ENCODE measurements around the gene SAP30.

Gene SAP30, protein sequence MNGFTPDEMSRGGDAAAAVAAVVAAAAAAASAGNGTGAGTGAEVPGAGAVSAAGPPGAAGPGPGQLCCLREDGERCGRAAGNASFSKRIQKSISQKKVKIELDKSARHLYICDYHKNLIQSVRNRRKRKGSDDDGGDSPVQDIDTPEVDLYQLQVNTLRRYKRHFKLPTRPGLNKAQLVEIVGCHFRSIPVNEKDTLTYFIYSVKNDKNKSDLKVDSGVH

DNA sequence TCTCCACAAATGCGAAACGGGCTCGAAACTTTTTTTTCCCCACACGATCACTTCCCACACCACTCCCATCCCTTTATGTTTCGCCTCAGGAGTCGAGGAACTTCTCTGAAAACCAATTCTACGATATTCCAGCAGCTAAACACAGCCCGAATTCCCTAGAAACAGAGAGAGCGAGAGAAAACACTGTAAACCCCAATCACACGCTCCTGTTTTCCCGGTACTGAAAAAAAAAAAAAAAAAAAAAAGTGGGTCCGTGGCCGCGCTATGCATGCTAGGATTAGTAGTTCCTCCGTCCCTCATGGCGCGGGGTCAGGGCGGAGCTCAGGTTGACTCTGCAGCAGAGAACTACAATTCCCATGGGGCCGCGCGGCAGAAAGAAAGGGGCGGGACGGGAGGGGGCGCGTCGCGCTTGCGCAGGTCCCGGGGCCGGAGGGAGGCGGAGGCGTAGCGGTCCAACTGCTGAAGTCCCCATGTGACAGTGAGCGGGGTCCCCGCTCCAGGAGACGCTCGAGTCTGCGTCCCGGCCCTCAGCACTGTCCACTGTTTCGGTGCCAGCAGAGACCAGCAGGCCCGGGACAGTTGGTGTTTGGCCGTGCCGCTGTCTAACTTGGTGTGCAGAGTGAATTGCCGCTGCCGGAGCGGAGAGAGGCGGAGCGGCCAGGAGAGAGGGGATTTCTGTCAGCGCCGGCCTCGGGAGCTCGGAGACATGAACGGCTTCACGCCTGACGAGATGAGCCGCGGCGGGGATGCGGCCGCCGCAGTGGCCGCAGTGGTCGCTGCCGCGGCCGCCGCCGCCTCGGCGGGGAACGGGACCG lies at the start of gene SAP30:
TSS of gene SAP30 (plus strand) at position 478 of the 815 bp plus-strand sequence. CDS start at position 707, 229 bp downstream.
- peak; percentile 86 to 89 for DNase-seq

DNA sequence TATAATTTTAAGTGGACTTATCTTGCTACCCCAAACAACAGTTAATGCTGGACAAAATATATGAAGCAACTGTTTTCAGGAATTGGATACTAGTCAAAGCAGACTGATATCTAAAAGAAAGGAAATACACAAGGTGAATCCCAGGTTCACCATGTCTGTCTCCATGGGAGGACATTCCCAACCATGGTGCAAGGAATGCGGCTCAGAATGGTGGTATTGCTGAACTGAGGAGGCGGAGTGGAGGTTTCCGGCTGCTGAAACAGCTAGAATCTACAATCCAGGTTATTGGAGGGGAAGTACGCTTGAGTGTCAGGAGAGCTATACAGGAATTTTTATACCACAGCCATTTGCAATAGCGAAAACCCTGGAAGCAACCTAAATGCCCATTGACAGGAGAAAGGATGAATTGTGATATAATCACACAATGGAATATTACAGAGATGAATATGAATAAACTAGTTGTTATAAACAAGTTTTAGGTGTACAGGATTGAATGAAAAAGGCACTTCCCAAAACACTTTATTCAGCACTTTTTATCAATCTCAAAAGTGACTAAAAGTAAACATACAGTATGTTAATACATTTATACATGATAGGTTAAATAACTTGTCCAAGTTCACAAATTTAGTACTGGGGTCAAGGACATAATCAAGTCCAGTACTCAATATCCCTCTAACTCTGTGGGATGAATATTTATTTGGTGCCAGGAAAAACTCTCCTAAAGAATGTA lies 45.6 kb upstream of the SAP30 start:
- DNase-seq = no peak

DNA sequence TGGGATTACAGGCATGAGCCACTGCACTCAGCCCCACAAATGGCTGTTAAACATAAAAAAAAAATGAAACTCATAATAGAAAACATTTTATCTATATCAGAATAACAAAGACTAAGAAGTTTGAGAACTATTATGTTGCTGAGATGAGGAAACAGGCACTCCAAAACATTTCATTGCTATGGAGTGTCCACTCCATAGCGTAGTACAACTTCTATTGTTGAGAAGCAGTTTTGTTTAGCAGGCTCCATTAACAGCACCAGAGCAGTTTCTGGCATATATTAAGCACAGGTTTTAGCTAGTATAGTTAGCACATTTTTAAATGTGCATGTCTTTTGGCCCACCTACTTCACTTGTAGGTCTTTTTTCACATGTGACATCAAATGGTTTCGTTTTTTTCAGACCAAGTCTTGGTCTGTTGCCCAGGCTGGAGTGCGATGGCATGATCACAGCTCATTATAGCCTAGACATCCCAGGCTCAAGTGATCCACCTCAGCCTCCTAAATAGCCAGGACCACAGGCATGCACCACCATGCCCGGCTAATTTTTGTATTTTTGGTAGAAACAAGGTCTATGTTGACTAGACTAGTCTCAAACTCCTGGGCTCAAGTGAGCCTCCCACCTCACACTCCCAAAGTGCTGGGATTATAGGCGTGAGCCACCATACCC lies 42.4 kb upstream of the SAP30 start:
- no peak for DNase-seq

DNA sequence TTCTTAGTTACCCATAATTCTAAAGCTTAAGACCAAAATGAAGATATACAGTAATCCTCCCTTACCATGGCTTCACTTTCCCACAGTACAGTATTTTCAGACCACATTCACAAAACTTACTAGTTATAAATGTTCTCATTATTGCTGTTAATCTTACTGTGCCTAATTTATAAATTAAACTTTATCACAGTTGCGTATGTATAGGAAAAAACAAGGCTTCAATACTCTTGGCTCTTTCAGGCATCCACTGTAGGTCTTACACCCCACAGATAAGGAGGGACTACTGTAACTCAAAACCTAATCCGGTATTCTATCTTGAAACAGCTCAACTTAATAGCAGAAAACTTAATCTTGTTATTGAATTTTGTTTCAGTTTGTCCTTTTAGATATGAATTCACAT lies 40.2 kb upstream of the SAP30 start:
- DNase-seq = no peak

DNA sequence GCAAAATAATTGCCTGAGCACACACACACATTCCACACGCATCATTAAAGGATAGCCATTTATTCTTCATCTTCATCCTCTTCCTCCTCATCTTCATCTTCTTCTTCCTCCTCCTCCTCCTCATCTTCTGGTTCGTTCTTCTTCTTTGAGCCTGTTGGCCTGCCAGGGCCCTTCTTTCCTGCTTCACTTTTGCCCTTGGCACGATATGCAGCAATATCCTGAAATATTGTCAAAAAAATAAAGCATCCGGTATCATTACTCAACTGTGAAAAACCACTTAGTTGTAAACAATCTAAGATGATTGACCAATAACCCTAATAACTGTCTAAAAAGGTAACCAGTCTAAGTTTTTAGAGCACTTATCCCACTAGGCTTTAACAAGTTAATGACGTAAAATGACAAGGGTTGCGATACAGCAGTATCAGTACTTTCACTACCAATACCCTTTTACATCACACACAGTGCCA lies 38.7 kb upstream of the SAP30 start:
- no peak for DNase-seq

DNA sequence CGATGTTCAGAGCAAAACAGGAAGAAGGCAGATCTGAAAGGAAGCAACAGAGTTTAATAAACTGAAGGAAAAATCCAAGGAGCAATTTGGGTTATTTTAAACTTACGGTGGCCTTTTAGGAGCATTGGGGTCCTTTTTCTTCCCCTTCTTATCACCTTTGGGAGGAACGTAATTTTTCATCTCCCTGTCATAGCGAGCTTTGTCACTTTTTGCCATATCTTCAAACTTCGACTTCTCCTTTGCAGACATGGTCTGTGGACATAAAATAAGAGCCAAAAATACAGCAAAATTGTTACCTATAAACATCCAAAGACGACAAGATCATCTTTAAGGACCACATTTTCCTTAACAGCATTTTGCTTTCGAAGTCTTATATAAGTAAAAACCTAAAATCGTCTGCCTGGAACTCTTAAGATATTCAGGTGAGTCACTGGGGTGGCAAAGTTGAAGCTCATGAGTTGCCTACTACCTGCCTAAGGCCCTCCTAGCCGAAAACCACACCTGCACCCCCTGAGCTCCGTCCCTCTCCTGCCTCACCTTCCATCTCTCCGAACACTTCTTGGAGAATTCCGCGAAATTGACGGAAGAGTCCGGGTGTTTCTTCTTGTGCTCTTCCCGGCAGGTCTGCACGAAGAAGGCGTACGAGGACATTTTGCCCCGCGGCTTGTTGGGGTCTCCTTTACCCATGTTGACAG lies 37.6 kb upstream of the SAP30 start:
- no peak for DNase-seq

DNA sequence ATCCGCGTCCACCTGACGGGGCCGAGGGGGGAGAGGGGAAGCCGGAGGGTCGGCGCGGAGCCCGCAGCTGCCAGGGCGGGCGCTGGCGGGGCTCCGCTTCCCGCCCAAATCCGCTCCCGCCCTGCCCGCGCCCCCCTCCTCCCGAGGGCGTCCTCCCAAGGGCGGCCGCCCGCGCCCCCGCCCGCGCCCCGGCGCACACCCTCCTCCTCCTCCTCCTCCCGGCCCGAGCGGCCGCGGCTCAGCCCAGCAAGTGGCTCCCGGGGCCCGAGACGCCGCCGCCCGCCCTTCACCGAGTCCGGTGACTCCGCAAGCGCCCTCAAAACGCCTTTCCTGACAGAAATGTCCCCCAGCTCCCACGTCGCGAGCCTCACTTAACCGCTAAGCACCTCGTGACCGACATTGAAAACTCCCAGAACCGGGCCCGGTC lies 37.1 kb upstream of the SAP30 start:
- peak; percentile 14 to 27 for DNase-seq

DNA sequence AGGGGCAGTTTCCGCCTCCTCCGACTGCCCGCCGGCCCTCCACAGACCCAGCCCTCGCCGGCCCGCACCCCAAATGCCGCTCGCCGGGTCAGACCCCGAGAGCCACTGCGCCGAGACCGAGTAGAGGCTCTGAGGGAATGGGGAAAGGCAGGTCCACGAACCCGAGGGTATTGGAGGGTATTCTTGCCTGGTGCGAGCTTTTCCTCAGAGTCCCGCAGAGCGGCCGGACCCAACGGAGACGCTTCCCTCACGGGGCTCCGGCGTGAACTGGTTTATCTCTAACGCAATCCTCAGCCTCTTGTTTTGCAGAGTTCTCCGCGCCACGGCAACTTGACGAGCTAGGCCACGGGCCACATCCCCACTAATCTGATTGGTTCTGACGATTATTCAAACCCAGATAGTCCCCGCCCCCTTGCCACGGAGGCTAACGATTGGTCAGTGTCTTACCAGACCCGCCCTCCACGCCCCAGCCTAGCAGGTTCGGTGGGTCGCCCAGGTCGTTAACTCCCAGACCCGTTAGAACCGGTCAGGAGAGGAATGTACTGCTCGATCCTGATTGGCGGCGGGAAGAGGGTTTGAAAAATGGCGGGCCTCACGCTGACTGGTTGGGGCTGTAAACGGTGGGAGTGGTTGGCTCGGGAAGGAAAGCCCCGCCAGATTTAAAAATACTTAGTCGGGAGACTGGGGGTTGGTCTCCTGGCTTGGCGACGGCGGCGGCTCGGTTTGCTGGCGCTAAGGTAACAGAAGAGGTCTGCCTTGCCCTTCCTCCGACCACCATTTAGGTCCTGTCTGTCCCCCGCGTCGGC lies 36.5 kb upstream of the SAP30 start, which contains the start of gene HMGB2:
TSS of gene HMGB2 (minus strand) at position 274 of the 806 bp plus-strand sequence. CDS start 709 bp downstream, outside the sequence.
- peak; percentile 95 to 98 for DNase-seq

DNA sequence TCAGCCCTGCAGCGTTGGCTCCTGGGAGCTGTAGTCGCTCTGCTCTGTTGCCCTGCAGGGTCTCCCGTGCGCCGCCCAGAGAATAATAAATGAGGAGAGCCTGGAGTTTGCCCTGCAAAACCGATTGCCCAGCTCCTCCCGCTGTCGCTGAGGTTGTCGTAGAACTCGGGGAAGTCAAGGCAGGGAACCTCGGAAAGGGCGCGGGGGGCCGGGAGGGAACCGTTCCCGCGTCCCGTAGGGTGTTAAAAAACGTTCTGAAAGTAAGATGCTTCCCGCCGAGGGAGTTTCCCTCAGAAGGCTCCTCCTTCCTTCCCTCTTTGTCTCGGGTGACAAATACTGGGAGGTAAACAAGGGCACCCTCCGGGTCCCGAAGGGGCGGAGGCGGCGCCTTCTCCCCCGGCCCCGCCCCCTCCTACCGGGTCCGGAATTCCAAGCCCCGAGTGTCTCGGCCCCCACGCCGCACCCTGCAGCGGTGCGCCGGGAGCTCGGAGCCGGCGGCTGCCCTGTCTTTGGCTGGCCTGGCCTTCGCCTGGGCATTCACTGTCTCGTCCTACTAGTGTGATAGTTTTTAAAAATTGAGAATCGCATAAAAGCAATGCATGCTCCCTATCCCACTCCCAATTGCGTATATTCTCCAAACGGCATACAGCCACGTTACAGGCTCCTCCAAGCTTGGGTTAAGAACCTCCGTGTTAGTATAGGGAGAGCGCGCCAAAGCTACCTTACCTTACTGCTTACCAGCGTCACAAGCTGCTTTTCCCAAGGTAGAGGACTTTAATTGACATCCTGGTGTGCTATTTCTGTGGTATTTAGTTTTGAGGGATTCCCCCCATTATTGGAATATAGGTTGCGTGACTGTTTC lies 35.6 kb upstream of the SAP30 start:
- DNase-seq = peak; percentile 74 to 76

DNA sequence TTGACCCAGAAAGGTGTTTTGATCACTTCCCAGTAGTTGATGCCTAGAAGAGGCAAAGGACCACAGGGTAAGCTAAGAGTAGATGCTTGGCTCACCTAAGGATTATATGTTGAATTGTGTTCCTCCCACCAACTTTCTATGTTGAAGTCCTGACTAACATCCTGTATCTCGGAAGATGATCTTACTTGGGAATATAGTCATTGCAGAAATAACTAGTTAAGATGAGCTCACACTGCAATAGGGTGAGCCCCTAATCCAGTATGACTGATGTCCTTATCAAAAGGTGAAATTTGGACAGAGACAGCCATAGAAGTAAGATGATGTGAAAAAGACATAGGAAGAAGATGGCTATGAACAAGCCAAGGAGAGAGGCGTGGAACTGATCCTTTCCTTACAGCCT lies 33.3 kb upstream of the SAP30 start:
- no peak for DNase-seq

DNA sequence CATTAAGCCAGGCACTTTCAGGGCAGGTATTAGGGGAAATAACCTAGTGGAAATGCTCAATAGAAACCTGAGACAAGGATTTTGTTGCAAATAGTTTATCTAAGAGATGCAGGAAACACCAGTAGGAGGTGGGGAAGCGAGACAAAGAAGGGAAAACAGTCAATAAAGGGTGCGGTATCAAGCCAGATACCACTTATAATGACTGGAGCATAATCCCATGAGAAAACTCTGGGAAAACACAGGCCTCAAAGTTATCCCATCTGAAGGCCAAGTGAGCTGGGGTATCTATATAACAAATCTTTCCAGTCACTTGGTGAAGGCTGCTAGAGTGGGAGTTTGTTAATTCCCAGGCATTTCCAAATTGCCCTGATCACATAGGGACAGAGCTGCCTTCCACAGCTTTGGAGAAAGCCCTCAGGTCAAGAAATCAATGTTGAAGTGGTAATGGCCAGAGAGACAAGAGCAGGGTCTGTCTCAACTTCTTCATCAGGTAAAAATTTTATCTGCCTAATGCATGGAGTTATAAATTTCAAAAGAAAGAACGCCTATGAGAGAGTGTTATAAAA lies 26.8 kb upstream of the SAP30 start:
- no peak for DNase-seq

DNA sequence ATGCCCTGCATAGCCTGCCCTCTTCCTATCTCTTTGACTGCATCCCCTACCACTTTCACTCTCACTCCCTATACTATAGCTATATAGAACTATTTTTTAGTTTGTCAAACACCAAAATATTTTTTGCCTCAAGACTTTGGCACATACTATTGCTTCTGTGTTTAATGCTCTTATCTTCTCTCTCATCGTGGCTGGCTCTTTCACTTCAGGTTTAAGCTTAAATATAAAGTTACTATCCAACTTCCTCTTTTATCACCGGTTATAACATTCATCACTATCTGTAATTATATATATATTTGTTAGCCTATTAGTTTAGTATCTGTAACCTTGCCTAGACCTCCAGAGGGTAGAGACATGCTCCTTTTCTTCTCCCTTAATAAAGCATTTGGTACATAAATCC lies 25.1 kb upstream of the SAP30 start:
- DNase-seq = no peak

DNA sequence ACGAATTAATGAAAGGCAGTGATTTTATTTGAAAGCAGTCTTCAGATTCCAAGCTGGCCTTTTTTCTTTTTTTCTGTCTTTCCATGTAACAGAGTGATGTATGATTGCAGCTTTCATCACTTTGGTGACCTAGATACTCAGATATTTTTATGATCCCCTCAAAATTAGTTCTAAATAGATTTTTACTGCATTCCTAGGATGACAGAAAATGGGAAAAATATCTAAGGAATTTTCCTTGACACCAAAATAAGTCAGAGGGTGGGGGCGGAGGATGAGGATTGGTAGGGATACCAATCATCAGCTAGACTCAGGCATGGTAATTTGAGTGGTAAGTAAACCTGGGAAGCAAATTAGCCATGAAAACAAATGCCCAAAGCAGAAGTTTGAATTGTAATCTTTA lies 24.7 kb upstream of the SAP30 start:
- no peak for DNase-seq

DNA sequence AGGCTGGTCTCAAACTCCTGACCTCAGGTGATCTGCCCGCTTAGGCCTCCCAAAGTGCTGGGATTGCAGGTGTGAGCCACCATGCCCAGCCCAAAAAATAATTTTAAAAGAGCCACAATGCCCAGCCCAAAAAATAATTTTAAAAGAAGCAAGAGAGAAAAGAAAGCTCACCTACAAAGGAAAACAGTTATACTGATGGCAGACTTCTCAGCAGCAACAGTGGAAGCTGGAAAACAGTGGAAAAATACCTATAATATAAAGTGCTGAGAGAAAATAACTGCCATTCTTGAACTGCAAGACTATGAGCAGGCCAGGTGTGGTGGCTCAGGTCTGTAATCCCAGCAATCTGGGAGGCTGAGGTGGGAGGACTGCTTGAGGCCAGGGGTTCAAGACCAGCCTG lies 23.3 kb upstream of the SAP30 start:
- no peak for DNase-seq

DNA sequence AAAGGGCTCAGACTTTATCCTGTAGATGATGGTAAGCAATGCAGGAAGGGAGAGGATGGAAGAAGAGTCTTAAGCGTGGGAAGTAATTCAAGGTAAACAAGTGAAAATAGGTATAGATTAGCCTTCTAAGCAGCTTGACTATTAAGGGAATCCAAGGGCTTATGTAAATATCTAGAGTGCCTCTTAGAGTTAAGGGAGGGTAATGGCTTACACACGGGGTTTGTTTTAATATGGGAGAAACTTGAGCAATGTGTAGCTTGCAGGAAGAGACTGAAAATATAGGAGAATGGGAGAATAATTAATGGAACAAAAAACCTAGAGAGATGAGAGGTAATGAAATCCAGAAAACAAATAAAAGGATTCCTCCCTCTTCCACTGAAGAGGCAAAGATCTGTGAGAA lies 12.8 kb upstream of the SAP30 start:
- DNase-seq = no peak

DNA sequence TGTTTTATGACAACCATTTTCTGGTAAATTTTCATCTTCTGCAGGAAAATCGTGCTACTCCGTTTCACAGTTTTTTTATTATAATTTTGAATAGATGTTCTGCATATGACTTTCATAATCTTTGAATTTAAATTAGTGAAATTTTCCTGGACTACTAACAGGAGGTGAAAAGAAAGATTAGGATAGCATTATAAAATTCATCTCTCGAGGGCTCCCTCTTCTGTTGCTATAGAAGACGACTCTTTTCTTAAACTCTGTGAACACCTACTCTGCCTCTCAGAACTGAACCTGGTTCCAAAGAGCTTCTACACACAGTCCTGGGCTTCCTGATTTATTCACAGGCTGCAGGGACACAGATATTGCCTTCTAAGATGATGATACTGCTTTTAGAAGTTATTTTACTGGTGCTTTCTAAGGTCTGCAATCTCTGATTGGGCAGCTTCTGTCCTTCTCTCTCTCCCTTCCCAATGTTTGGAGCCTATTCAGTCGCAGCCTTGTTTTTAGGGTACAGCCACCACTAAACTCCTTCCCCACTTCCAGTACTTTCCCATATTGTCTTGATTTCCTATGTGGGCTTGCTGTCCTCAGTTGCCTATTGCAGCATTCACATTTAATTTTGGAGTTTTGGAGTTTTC lies 10.1 kb upstream of the SAP30 start:
- DNase-seq = peak in 1 of 2 experiments; percentile 0

DNA sequence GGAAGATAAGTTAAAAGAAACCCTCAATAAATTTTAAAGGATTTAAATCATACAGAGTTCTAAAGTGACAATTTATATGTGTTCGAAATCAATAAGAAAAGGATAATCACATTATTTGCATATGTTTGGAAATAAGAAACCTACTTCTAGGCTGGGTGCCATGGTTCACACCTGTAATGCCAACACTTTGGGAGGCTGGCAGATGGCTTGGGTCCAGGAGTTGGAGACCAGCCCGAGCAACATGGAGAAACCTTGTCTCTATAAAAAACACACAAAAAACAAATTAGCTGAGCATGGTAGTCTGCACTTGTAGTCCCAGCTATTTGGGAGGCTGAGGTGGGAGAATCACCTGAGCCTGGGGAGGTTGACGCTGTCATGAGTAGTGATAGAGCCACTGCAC lies 8.1 kb upstream of the SAP30 start:
- no peak for DNase-seq

DNA sequence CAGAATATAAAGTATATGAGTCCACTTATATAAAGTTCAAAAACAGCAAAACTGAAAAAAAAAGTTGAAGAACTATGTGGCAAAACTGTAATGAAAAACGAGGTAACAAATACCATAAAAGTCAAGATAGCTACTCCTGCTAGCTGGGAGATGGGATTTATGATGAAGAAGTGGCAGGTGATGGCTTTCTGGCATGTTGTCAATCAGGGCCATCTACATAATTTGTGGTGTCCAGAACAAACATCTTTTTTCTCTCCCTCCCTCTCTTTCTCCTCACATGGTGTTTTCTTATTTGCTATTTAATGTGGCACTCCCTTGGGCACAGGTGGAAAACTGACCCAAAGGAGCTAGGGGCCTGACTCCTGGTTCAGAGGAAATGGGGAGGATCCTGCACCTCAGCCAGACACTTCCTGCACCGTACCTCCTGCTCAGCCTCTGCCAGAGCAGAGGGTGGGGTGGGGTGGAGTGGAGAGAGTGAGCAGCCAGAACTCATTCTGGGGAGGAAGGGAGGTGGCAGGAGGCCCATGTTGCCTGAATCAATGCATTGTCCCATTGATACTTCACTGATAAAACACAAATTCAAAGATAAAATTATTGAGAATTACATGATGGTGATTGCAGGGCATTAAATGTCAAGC lies 5.3 kb upstream of the SAP30 start:
- no peak for DNase-seq

DNA sequence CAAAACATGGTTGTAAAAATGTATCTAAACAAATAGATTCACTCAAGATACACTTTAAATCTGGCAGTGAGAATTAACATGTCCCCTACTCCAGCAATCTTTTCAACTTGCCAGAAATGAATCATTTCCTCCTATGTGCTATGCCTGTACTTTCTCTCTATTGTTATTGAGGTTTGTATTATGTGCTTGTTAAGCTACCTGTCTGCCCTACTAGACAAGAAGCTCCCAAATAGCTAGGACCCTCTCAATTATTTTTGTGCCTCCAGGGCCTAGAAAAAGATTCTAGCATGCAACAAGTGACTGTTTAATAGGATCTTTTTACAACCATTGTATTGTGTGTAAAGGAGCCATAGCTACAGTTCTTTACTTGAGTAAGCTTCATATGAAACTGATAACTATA lies 3.5 kb upstream of the SAP30 start:
- no peak for DNase-seq
